H1 (cell line): ENCODE data around the gene TFAP2A. TPM values are rescaled to one million over a fixed set of nuclear protein-coding genes. Genes with fewer than 3 reads are reported as not detected.

Source experiments
- CTCF ChIA-PET: fragments of 300-600 bp; sonication (Branson Sonifier 250); formaldehyde crosslinking; loops from one replicate; lab custom pipeline; 2021; ENCODE audit not compliant: partially characterized antibody; lab: Charles Lee
- POLR2A ChIA-PET: fragments of 300-600 bp; sonication (Branson Sonifier 250); formaldehyde crosslinking; loops from one replicate; lab custom pipeline; 2021; ENCODE audit warnings: inconsistent platforms; ENCODE audit not compliant: partially characterized antibody; lab: Charles Lee
- DNase-seq, 2 experiments: peaks; one replicate each; pipeline versions ENCODE4 v3.0.0 to v3.0.0-alpha.2; 2010 to 2022; ENCODE audit warnings: low spot score in 2 of 2, low read depth in 1 of 2, mixed read lengths in 1 of 2
- FAIRE-seq: peaks from 2 replicates; lab custom pipeline; 2011; peaks lifted over from hg19 to GRCh38; lab: Jason Lieb, UNC
- H2AFZ ChIP-seq: 2 replicates; pipeline ENCODE4 v1.8.1; 2012; ENCODE audit warnings: low read length, inconsistent platforms
- H2AK5ac ChIP-seq: 2 replicates; pipeline ENCODE4 v1.6.1; 2013; ENCODE audit warnings: low read depth, low read length
- H2BK120ac ChIP-seq: replicated peaks from 2 replicates; pipeline ENCODE3; 2013; ENCODE audit warnings: low read depth, low read length, inconsistent platforms
- H2BK12ac ChIP-seq: 2 replicates; pipeline ENCODE4 v1.6.1; 2013; ENCODE audit warnings: low read depth, low read length
- H2BK15ac ChIP-seq: 2 replicates; pipeline ENCODE4 v1.6.1; 2013; ENCODE audit warnings: low read length
- H2BK20ac ChIP-seq: 2 replicates; pipeline ENCODE4 v1.6.1; 2013; ENCODE audit warnings: low read length
- H2BK5ac ChIP-seq: 2 replicates; pipeline ENCODE4 v1.6.1; 2013; ENCODE audit warnings: low read depth, low read length
- H3K14ac ChIP-seq: 2 replicates; pipeline ENCODE4 v1.6.1; 2013; ENCODE audit warnings: inconsistent platforms; ENCODE audit not compliant: insufficient read length
- H3K18ac ChIP-seq: 2 replicates; pipeline ENCODE4 v1.6.1; 2013; ENCODE audit warnings: low read length; ENCODE audit errors: extremely low read depth
- H3K23ac ChIP-seq: 2 replicates; pipeline ENCODE4 v1.6.1; 2013; ENCODE audit warnings: inconsistent platforms; ENCODE audit not compliant: insufficient read length
- H3K23me2 ChIP-seq: 2 replicates; pipeline ENCODE4 v1.6.1; 2013; ENCODE audit warnings: low read depth, low read length
- H3K27ac ChIP-seq: 2 replicates; pipeline ENCODE4 v1.6.1; 2011; ENCODE audit warnings: low read depth, low read length, inconsistent platforms
- H3K27me3 ChIP-seq, 4 experiments: replicated peaks in 1 of 4; 1 replicate in 1 of 4; 2 replicates in 3 of 4; pipeline versions ENCODE4 v1.6.1 to v1.8.1; 2011 to 2013; ENCODE audit warnings: low read length in 3 of 4, mild to moderate bottlenecking in 3 of 4, inconsistent platforms in 2 of 4, mixed read lengths in 2 of 4, moderate library complexity in 1 of 4; ENCODE audit not compliant: control insufficient read depth in 3 of 4, insufficient read depth in 3 of 4; ENCODE audit errors: extremely low read depth in 1 of 4
- H3K36me3 ChIP-seq, 4 experiments: 2 replicates each; pipeline versions ENCODE4 v1.6.1 to v1.8.1; 2011 to 2013; ENCODE audit warnings: mild to moderate bottlenecking in 4 of 4, low read length in 3 of 4, moderate library complexity in 2 of 4, control low read depth in 1 of 4, inconsistent platforms in 1 of 4; ENCODE audit not compliant: insufficient read depth in 4 of 4, control insufficient read depth in 2 of 4
- H3K4ac ChIP-seq: replicated peaks from 2 replicates; pipeline ENCODE3; 2013; ENCODE audit warnings: low read length, low read depth, mixed read lengths, inconsistent platforms; ENCODE audit not compliant: insufficient read length
- H3K4me1 ChIP-seq, 4 experiments: replicated peaks in 1 of 4; 1 replicate in 1 of 4; 2 replicates in 3 of 4; pipeline versions ENCODE4 v1.6.1 to v1.8.1; 2011 to 2013; ENCODE audit warnings: low read length in 3 of 4, inconsistent platforms in 2 of 4, mixed read lengths in 1 of 4; ENCODE audit not compliant: insufficient read depth in 4 of 4, control insufficient read depth in 3 of 4
- H3K4me2 ChIP-seq, 2 experiments: 2 replicates each; pipeline versions ENCODE4 v1.6.1 to v1.8.1; 2011 to 2013; ENCODE audit warnings: low read depth in 2 of 2, low read length in 2 of 2, control low read depth in 1 of 2, inconsistent platforms in 1 of 2, mild to moderate bottlenecking in 1 of 2; ENCODE audit not compliant: insufficient read depth in 1 of 2
- H3K4me3 ChIP-seq, 4 experiments: fragments of 200-600, 300-600 bp in 1 of 4; sonication (generic), shearing (Covaris generic), sonication (Bioruptor Twin) in 1 of 4; 2 replicates each; pipeline versions ENCODE4 v1.5.1 to v1.8.1; 2011 to 2016; ENCODE audit warnings: low read length in 4 of 4, low read depth in 3 of 4, control low read depth in 2 of 4, inconsistent platforms in 2 of 4, mild to moderate bottlenecking in 2 of 4, mixed read lengths in 1 of 4, moderate library complexity in 1 of 4; ENCODE audit not compliant: insufficient read depth in 2 of 4; ENCODE audit errors: extremely low read depth in 1 of 4
- H3K56ac ChIP-seq: replicated peaks from 2 replicates; pipeline ENCODE3; 2013; ENCODE audit warnings: low read depth, mild to moderate bottlenecking, mixed read lengths, low read length, inconsistent platforms; ENCODE audit not compliant: insufficient read length
- H3K79me1 ChIP-seq: 2 replicates; pipeline ENCODE4 v1.6.1; 2013; ENCODE audit warnings: low read depth, low read length, control low read depth
- H3K79me2 ChIP-seq, 2 experiments: 2 replicates each; pipeline versions ENCODE4 v1.6.1 to v1.8.1; 2012 to 2013; ENCODE audit warnings: low read length in 2 of 2, mild to moderate bottlenecking in 2 of 2, inconsistent platforms in 1 of 2; ENCODE audit not compliant: insufficient read depth in 2 of 2, control insufficient read depth in 1 of 2
- H3K9ac ChIP-seq, 4 experiments: replicated peaks in 1 of 4; 1 replicate in 1 of 4; 2 replicates in 3 of 4; pipeline versions ENCODE4 v1.6.1 to v1.8.1; 2011 to 2013; ENCODE audit warnings: low read depth in 3 of 4, low read length in 3 of 4, control low read depth in 2 of 4, mild to moderate bottlenecking in 2 of 4, moderate library complexity in 2 of 4, inconsistent platforms in 1 of 4; ENCODE audit errors: extremely low read depth in 1 of 4
- H3K9me3 ChIP-seq, 2 experiments: 2 replicates each; pipeline versions ENCODE4 v1.6.1 to v1.8.1; 2012 to 2013; ENCODE audit warnings: mild to moderate bottlenecking in 2 of 2, moderate library complexity in 2 of 2, control low read depth in 1 of 2, inconsistent platforms in 1 of 2, low read depth in 1 of 2, low read length in 1 of 2, mixed read lengths in 1 of 2; ENCODE audit not compliant: insufficient read depth in 2 of 2
- H4K20me1 ChIP-seq, 2 experiments: replicated peaks in 1 of 2; 2 replicates each; pipeline versions ENCODE3 to v1.8.1; 2011 to 2013; ENCODE audit warnings: inconsistent platforms in 2 of 2, low read length in 2 of 2, mild to moderate bottlenecking in 1 of 2; ENCODE audit not compliant: insufficient read depth in 2 of 2, control insufficient read depth in 1 of 2
- H4K5ac ChIP-seq: 2 replicates; pipeline ENCODE4 v1.6.1; 2013; ENCODE audit warnings: low read length, low read depth, mixed read lengths, inconsistent platforms; ENCODE audit not compliant: insufficient read length
- H4K8ac ChIP-seq: 2 replicates; pipeline ENCODE4 v1.8.0; 2013; ENCODE audit warnings: mild to moderate bottlenecking, moderate library complexity, low read length, inconsistent platforms; ENCODE audit not compliant: insufficient read depth; ENCODE audit errors: extremely low read depth
- H4K91ac ChIP-seq: replicated peaks from 2 replicates; pipeline ENCODE3; 2013; ENCODE audit warnings: low read length, mixed read lengths, inconsistent platforms; ENCODE audit not compliant: insufficient read length
- USF2 ChIP-seq: IDR thresholded peaks from 2 replicates; pipeline ENCODE4 v1.6.1; 2011; ENCODE audit warnings: low read length, improper control_type of control experiment
- WGBS, 2 experiments: shearing (Covaris generic) in 1 of 2; methylation state at CpG; one replicate each; pipeline versions ENCODE4 v1.1.6 to v1.1.7; 2013 to 2015; ENCODE audit warnings: low lambda C conversion rate in 2 of 2, mixed read lengths in 2 of 2, inconsistent platforms in 1 of 2, low coverage in 1 of 2, missing lambda C conversion rate in 1 of 2; ENCODE audit not compliant: insufficient replicate concordance in 2 of 2, insufficient coverage in 1 of 2, insufficient read length in 1 of 2; ENCODE audit errors: extremely low coverage in 1 of 2, missing lambda C conversion rate in 1 of 2; 5-methylcytosine and 5-hydroxymethylcytosine counted together
- polyA plus RNA-seq, 7 experiments: library from polyadenylated mRNA; depleted of rRNA in 3 of 7; stranded (reverse) in 5 of 7; unstranded in 2 of 7; fragments of >200 nt in 5 of 7; fragments of 200-250 nt in 2 of 7; gene quantifications; 1 replicate in 5 of 7; 2 replicates in 1 of 7; 4 replicates in 1 of 7; pipeline versions ENCODE4 v1.2.1 to v1.2.3, GENCODE V29; 2011 to 2013; ENCODE audit warnings: missing spikeins in 2 of 7, mixed read lengths in 2 of 7
- total RNA-seq: library from RNA; stranded (reverse); fragmentation: NEBNext Ultra II Directional; extraction: Animal tissue kit (Norgen Biotek cat#: 25700); gene quantifications from 2 replicates; pipeline ENCODE4 v1.2.1, GENCODE V29; 2021

The TFAP2A gene
- total and polyA plus RNA-seq, 2 of the 8 experiments (the other 6 are each of a cell fraction or from before 2014, with no cell fraction given) = 0.23 TPM; not detected in 1

GRCh38 chr6:10350720-10351119 is 64.2 kb downstream of the TFAP2A start:
- DNase-seq (no peak), FAIRE-seq (no peak)
- H4K20me1 ChIP-seq = no peaks in the 10 kb centered on the region
- H2BK12ac ChIP-seq = no peak overlapping the region
- H3K9ac ChIP-seq = no peak overlapping the region
- H3K4me3 ChIP-seq = no peak overlapping the region
- H3K56ac ChIP-seq = no peak overlapping the region
- no peak overlapping the region for H2BK5ac ChIP-seq
- no peak overlapping the region for H2AK5ac ChIP-seq
- H3K36me3 ChIP-seq = no peaks in the 10 kb centered on the region
- H3K27ac ChIP-seq = no peak overlapping the region
- H3K18ac ChIP-seq = no peak overlapping the region
- H3K9me3 ChIP-seq = no peaks in the 10 kb centered on the region
- 0 out of 7 replicates have a peak, but pooled peaks cover 0 to 2% (median 0%) of the 10 kb centered on the region in 4 experiments for H3K27me3 ChIP-seq
- 82% methylated on average over 2 of the region's 2 CpGs; no CpG with 5 or more reads in 1 of the 2 experiments for WGBS, 2 experiments
- no peak overlapping the region for H4K91ac ChIP-seq
- no peaks in the 10 kb centered on the region for H3K79me2 ChIP-seq
- H3K79me1 ChIP-seq = no peaks in the 10 kb centered on the region
- no peak overlapping the region for H2AFZ ChIP-seq
- H3K23ac ChIP-seq = no peak overlapping the region
- no peak overlapping the region for H2BK15ac ChIP-seq
- no peak overlapping the region for H3K4me2 ChIP-seq
- no peak overlapping the region for H2BK20ac ChIP-seq
- ChIA-PET CTCF (interaction anchor here (0.5 to 2.3 kb wide), 2 partner anchors 27 to 321 kb away, joined by 3 to 7 read pairs; no protein-coding TSS in a partner anchor), POLR2A (no interaction called here)
- H3K4ac ChIP-seq = no peak overlapping the region
- no peak overlapping the region for H3K14ac ChIP-seq
- no peak overlapping the region for H2BK120ac ChIP-seq
- H3K23me2 ChIP-seq = no peaks in the 10 kb centered on the region
- no peak overlapping the region for H4K8ac ChIP-seq
- H4K5ac ChIP-seq = no peak overlapping the region
- no peak for TF ChIP-seq USF2
- H3K4me1 ChIP-seq = no peaks in the 10 kb centered on the region
